ENCODE measurements around the gene FOXP1.

FOXP1 gene

GRCh38 chr3:71442652-71443042 is 140.9 kb downstream of the FOXP1 start:
- Histone ChIP-seq H3K9me3 (ENCODE audit: low read length) (no peaks in the 10 kb centered on the region), H2AFZ (ENCODE audit: low read length) (no peak overlapping the region), H3K4me3 (ENCODE audit: low read depth, low read length, poor library complexity, severe bottlenecking) (peak overlapping the region; percentile 52), H3K27ac (ENCODE audit: low read depth, low read length, poor library complexity, severe bottlenecking) (peak overlapping the region; percentile 97), H3K9ac (ENCODE audit: low read length) (peak overlapping the region; percentile 71), H4K20me1 (ENCODE audit: insufficient read depth, low read length) (no peaks in the 10 kb centered on the region), H3K4me1 (ENCODE audit: insufficient read depth, low read length, severe bottlenecking) (peaks cover 81% of the 10 kb centered on the region), H3F3A (ENCODE audit: insufficient read depth, low read length) (0 out of 2 replicates have a peak, but pooled peaks cover 3% of the 10 kb centered on the region), H3K9me2 (ENCODE audit: low read depth, low read length) (no peaks in the 10 kb centered on the region), H3K4me2 (ENCODE audit: low read length) (peak overlapping the region; percentile 69), H3K79me2 (ENCODE audit: insufficient read depth, low read length) (peaks cover 14% of the 10 kb centered on the region), H3K27me3 (ENCODE audit: insufficient read depth, low read length) (no peaks in the 10 kb centered on the region), H3K36me3 (ENCODE audit: insufficient read depth, low read length) (peaks cover 3% of the 10 kb centered on the region; the same call in 1 of the 2 replicates)
- TF ChIP-seq EZH2 (IDR thresholded peaks at IDR 0.05; ENCODE audit: borderline replicate concordance, low read length) (no peak), CTCF (IDR thresholded peaks at IDR 0.05; ENCODE audit: low read length) (no peak)

- Histone ChIP-seq H3K9me3 (ENCODE audit: low read length) (no peaks in the 10 kb centered on the region), H3K36me3 (ENCODE audit: insufficient read depth, low read length) (peaks cover under 1% of the 10 kb centered on the region; the same call in 1 of the 2 replicates), H3K4me2 (ENCODE audit: low read length) (peak overlapping the region; percentile 69), H3K27me3 (ENCODE audit: insufficient read depth, low read length) (no peaks in the 10 kb centered on the region), H3K4me1 (ENCODE audit: insufficient read depth, low read length, severe bottlenecking) (peaks cover 75% of the 10 kb centered on the region), H3K9me2 (ENCODE audit: low read depth, low read length) (no peaks in the 10 kb centered on the region), H4K20me1 (ENCODE audit: insufficient read depth, low read length) (no peaks in the 10 kb centered on the region), H2AFZ (ENCODE audit: low read length) (no peak overlapping the region), H3F3A (ENCODE audit: insufficient read depth, low read length) (0 out of 2 replicates have a peak, but pooled peaks cover 3% of the 10 kb centered on the region), H3K9ac (ENCODE audit: low read length) (peak overlapping the region; percentile 71), H3K27ac (ENCODE audit: low read depth, low read length, poor library complexity, severe bottlenecking) (peak overlapping the region; percentile 97), H3K79me2 (ENCODE audit: insufficient read depth, low read length) (peaks cover 9% of the 10 kb centered on the region), H3K4me3 (ENCODE audit: low read depth, low read length, poor library complexity, severe bottlenecking) (peak overlapping the region; percentile 52)
- TF ChIP-seq EZH2 (IDR thresholded peaks at IDR 0.05; ENCODE audit: borderline replicate concordance, low read length) (no peak), CTCF (IDR thresholded peaks at IDR 0.05; ENCODE audit: low read length) (no peak)
Measured at GRCh38 chr3:71441925-71442651, 141.4 kb downstream of the FOXP1 start.

GRCh38 chr3:71441217-71441924 is 142.2 kb downstream of the FOXP1 start:
- H2AFZ ChIP-seq (ENCODE audit: low read length): no peak overlapping the region
- TF ChIP-seq EZH2 (IDR thresholded peaks at IDR 0.05; ENCODE audit: borderline replicate concordance, low read length) (no peak), CTCF (IDR thresholded peaks at IDR 0.05; ENCODE audit: low read length) (no peak)
- no peaks in the 10 kb centered on the region for H3K9me2 ChIP-seq (ENCODE audit: low read depth, low read length)
- H3K79me2 ChIP-seq (ENCODE audit: insufficient read depth, low read length): peaks cover 8% of the 10 kb centered on the region
- H3K27me3 ChIP-seq (ENCODE audit: insufficient read depth, low read length): no peaks in the 10 kb centered on the region
- peak overlapping the region; percentile 97 for H3K27ac ChIP-seq (ENCODE audit: low read depth, low read length, poor library complexity, severe bottlenecking)
- H3K4me1 ChIP-seq (ENCODE audit: insufficient read depth, low read length, severe bottlenecking): peaks cover 68% of the 10 kb centered on the region
- 0 out of 2 replicates have a peak, but pooled peaks cover 3% of the 10 kb centered on the region for H3F3A ChIP-seq (ENCODE audit: insufficient read depth, low read length)
- peak overlapping the region; percentile 69 for H3K4me2 ChIP-seq (ENCODE audit: low read length)
- no peaks in the 10 kb centered on the region for H3K9me3 ChIP-seq (ENCODE audit: low read length)
- H3K9ac ChIP-seq (ENCODE audit: low read length): peak overlapping the region; percentile 71
- peaks cover 8% of the 10 kb centered on the region; the same call in 1 of the 2 replicates for H3K36me3 ChIP-seq (ENCODE audit: insufficient read depth, low read length)
- no peaks in the 10 kb centered on the region for H4K20me1 ChIP-seq (ENCODE audit: insufficient read depth, low read length)
- H3K4me3 ChIP-seq (ENCODE audit: low read depth, low read length, poor library complexity, severe bottlenecking): peak overlapping the region; percentile 52
